Liver (tissue), 9 donors: ENCODE measurements around the gene KANK2. TPM values are rescaled to one million over a fixed set of nuclear protein-coding genes. Genes with fewer than 3 reads are reported as not detected.

Experiments
- DNase-seq: peaks from one replicate; pipeline ENCODE4 v3.0.0-alpha.2; 2017; ENCODE audit warnings: low spot score
- H3K27ac ChIP-seq, 2 donors: one replicate each; pipeline ENCODE4 v1.7.0; 2013; ENCODE audit warnings: inconsistent platforms in 2 of 2, low read length in 2 of 2, control low read depth in 1 of 2, low read depth in 1 of 2, mild to moderate bottlenecking in 1 of 2
- H3K27me3 ChIP-seq, 4 donors: one replicate each; pipeline versions ENCODE4 v1.6.1 to v1.7.0; 2013; ENCODE audit warnings: low read length in 3 of 4, inconsistent platforms in 1 of 4, mild to moderate bottlenecking in 1 of 4, moderate library complexity in 1 of 4; ENCODE audit not compliant: control insufficient read depth in 4 of 4, insufficient read depth in 4 of 4
- H3K36me3 ChIP-seq, 4 donors: one replicate each; pipeline versions ENCODE4 v1.6.1 to v1.7.0; 2013; ENCODE audit warnings: low read length in 3 of 4, mild to moderate bottlenecking in 3 of 4, low read depth in 1 of 4, moderate library complexity in 1 of 4; ENCODE audit not compliant: control insufficient read depth in 4 of 4, insufficient read depth in 3 of 4
- H3K4me1 ChIP-seq, 4 donors: one replicate each; pipeline versions ENCODE4 v1.6.1 to v1.7.0; 2013; ENCODE audit warnings: low read length in 3 of 4, mild to moderate bottlenecking in 3 of 4, moderate library complexity in 1 of 4; ENCODE audit not compliant: control insufficient read depth in 4 of 4, insufficient read depth in 4 of 4
- H3K4me3 ChIP-seq, 3 donors: one replicate each; pipeline versions ENCODE4 v1.6.1 to v1.7.0; 2013; ENCODE audit warnings: low read length in 3 of 3, control low read depth in 1 of 3, low read depth in 1 of 3, mild to moderate bottlenecking in 1 of 3
- H3K9ac ChIP-seq, 2 donors: one replicate each; pipeline ENCODE4 v1.7.0; 2013; ENCODE audit warnings: low read length in 2 of 2, mild to moderate bottlenecking in 2 of 2, moderate library complexity in 2 of 2, control low read depth in 1 of 2, low read depth in 1 of 2
- H3K9me3 ChIP-seq, 4 donors: one replicate each; pipeline versions ENCODE4 v1.6.1 to v1.7.0; 2013; ENCODE audit warnings: low read length in 3 of 4; ENCODE audit not compliant: control insufficient read depth in 4 of 4
- EGR1 ChIP-seq, 2 donors: IDR thresholded peaks; 2 replicates each; pipeline ENCODE4 v1.6.1; 2016 to 2018; ENCODE audit warnings: antibody characterized with exemption in 2 of 2, low read depth in 2 of 2
- FOXA1 ChIP-seq: IDR thresholded peaks from 2 replicates; pipeline ENCODE4 v1.6.1; 2016; ENCODE audit warnings: antibody characterized with exemption
- FOXA2 ChIP-seq: IDR thresholded peaks from 2 replicates; pipeline ENCODE4 v1.6.1; 2016; ENCODE audit warnings: antibody characterized with exemption
- GABPA ChIP-seq, 2 donors: IDR thresholded peaks in 1 of 2; conservative IDR thresholded peaks in 1 of 2; 2 replicates each; pipeline ENCODE4 v1.6.1; 2016; ENCODE audit warnings: antibody characterized with exemption in 2 of 2, mild to moderate bottlenecking in 1 of 2, moderate library complexity in 1 of 2
- HNF4A ChIP-seq, 2 donors: conservative IDR thresholded peaks; 2 replicates each; pipeline ENCODE4 v1.6.1; 2016; ENCODE audit warnings: antibody characterized with exemption in 2 of 2, mild to moderate bottlenecking in 2 of 2
- NR2F2 ChIP-seq: IDR thresholded peaks from 2 replicates; pipeline ENCODE4 v1.6.1; 2016; ENCODE audit warnings: antibody characterized with exemption
- RAD21 ChIP-seq, 2 donors: IDR thresholded peaks; 2 replicates each; pipeline ENCODE4 v1.6.1; 2016; ENCODE audit warnings: antibody characterized with exemption in 2 of 2, mild to moderate bottlenecking in 2 of 2
- RXRA ChIP-seq, 2 donors: IDR thresholded peaks; 2 replicates each; pipeline ENCODE4 v1.6.1; 2017 to 2018; ENCODE audit warnings: antibody characterized with exemption in 2 of 2, mild to moderate bottlenecking in 1 of 2
- SP1 ChIP-seq: IDR thresholded peaks from 2 replicates; pipeline ENCODE4 v1.6.1; 2018; ENCODE audit warnings: antibody characterized with exemption, mild to moderate bottlenecking
- TAF1 ChIP-seq: conservative IDR thresholded peaks from 2 replicates; pipeline ENCODE4 v1.6.1; 2016; ENCODE audit warnings: antibody characterized with exemption, mild to moderate bottlenecking
- YY1 ChIP-seq: IDR thresholded peaks from 2 replicates; pipeline ENCODE4 v1.6.1; 2016; ENCODE audit warnings: antibody characterized with exemption, mild to moderate bottlenecking
- WGBS: extraction: QIAGEN DNeasy Blood & Tissue Kit; methylation state at CpG from one replicate; pipeline ENCODE4 v1.1.7; 2013; 5-methylcytosine and 5-hydroxymethylcytosine counted together
- polyA plus RNA-seq, 2 donors: library from polyadenylated mRNA; stranded (reverse) in 1 of 2; unstranded in 1 of 2; fragments of 200-250 nt in 1 of 2; fragments of >200 nt in 1 of 2; fragmentation: Nextera tagmentation in 1 of 2; extraction: Ambion mirVana in 1 of 2; gene quantifications; one replicate each; pipeline versions ENCODE4 v1.2.1 to v1.2.3, GENCODE V29; 2013 to 2015
- total RNA-seq, 2 donors: library from RNA; depleted of rRNA; stranded (reverse); fragments of >200 nt; gene quantifications; one replicate each; pipeline ENCODE4 v1.2.3, GENCODE V29; 2014
- TF ChIP-seq, protein P1 (sequence below): fragments of 150-350 bp; IDR thresholded peaks from 2 replicates; pipeline ENCODE4 v1.5.1; 2017; ENCODE audit warnings: improper control_type of control experiment, low read depth, low read length; ENCODE audit not compliant: missing input control
- TF ChIP-seq, protein P2 (sequence below): IDR thresholded peaks from 2 replicates; pipeline ENCODE4 v1.6.1; 2016; ENCODE audit warnings: antibody characterized with exemption, mild to moderate bottlenecking
- TF ChIP-seq, protein P3 (sequence below): IDR thresholded peaks from 2 replicates; pipeline ENCODE4 v1.6.1; 2016; ENCODE audit warnings: antibody characterized with exemption
- TF ChIP-seq, protein P4 (sequence below): IDR thresholded peaks from 2 replicates; pipeline ENCODE4 v1.6.1; 2016; ENCODE audit warnings: antibody characterized with exemption
- donor health status: healthy.
- donor health status: healthy.
- donor health status: healthy.
- donor health status: healthy.
- donor health status: healthy.

The KANK2 gene
- total and polyA plus RNA-seq, 4 donors, result 15.0 to 67.8 (median 40.6) TPM

DNA sequence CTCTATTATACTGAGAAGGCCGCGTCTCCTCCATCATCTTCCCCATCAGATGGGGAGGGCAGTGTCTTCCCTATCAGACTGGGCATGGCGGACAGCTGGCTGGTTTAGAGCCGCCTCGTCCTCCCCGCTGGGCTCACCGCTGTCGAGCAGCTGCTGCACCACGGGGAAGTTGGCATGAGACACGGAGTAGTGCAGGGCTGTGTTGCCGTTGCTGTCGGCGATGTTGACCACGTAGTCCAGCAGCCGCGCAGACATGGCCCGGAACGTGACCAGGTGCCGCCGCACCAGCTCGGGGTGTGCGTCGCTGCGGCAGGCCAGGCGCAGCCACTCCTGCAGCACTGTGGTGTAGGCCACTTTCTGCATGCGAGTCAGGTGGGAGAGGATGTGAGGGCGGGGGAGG is 23.0 kb downstream of the KANK2 start:
- Histone ChIP-seq H3K36me3 (peaks cover 10 to 42% (median 15%) of the 10 kb centered on the region in 4 donors), H3K9me3 (no peaks in the 10 kb centered on the region), H3K9ac (no peak overlapping the region), H3K4me3 (no peak overlapping the region), H3K27ac (no peak overlapping the region), H3K27me3 (no peaks in the 10 kb centered on the region), H3K4me1 (peaks cover 0 to 15% (median 8%) of the 10 kb centered on the region in 4 donors)
- TF ChIP-seq, protein P1, sequence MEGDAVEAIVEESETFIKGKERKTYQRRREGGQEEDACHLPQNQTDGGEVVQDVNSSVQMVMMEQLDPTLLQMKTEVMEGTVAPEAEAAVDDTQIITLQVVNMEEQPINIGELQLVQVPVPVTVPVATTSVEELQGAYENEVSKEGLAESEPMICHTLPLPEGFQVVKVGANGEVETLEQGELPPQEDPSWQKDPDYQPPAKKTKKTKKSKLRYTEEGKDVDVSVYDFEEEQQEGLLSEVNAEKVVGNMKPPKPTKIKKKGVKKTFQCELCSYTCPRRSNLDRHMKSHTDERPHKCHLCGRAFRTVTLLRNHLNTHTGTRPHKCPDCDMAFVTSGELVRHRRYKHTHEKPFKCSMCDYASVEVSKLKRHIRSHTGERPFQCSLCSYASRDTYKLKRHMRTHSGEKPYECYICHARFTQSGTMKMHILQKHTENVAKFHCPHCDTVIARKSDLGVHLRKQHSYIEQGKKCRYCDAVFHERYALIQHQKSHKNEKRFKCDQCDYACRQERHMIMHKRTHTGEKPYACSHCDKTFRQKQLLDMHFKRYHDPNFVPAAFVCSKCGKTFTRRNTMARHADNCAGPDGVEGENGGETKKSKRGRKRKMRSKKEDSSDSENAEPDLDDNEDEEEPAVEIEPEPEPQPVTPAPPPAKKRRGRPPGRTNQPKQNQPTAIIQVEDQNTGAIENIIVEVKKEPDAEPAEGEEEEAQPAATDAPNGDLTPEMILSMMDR, result no peak
- TF ChIP-seq EGR1 (IDR thresholded peaks at IDR 0.05; ENCODE audit: low read depth in 2 of 2), result no peak
- TF ChIP-seq FOXA2, result no peak
- TF ChIP-seq, protein P2, sequence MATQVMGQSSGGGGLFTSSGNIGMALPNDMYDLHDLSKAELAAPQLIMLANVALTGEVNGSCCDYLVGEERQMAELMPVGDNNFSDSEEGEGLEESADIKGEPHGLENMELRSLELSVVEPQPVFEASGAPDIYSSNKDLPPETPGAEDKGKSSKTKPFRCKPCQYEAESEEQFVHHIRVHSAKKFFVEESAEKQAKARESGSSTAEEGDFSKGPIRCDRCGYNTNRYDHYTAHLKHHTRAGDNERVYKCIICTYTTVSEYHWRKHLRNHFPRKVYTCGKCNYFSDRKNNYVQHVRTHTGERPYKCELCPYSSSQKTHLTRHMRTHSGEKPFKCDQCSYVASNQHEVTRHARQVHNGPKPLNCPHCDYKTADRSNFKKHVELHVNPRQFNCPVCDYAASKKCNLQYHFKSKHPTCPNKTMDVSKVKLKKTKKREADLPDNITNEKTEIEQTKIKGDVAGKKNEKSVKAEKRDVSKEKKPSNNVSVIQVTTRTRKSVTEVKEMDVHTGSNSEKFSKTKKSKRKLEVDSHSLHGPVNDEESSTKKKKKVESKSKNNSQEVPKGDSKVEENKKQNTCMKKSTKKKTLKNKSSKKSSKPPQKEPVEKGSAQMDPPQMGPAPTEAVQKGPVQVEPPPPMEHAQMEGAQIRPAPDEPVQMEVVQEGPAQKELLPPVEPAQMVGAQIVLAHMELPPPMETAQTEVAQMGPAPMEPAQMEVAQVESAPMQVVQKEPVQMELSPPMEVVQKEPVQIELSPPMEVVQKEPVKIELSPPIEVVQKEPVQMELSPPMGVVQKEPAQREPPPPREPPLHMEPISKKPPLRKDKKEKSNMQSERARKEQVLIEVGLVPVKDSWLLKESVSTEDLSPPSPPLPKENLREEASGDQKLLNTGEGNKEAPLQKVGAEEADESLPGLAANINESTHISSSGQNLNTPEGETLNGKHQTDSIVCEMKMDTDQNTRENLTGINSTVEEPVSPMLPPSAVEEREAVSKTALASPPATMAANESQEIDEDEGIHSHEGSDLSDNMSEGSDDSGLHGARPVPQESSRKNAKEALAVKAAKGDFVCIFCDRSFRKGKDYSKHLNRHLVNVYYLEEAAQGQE, result no peak
- no peak for TF ChIP-seq TAF1
- no peak for TF ChIP-seq SP1
- no peak for TF ChIP-seq HNF4A (conservative IDR thresholded peaks at IDR 0.05)
- no peak for TF ChIP-seq RXRA (IDR thresholded peaks at IDR 0.05)
- TF ChIP-seq GABPA (IDR thresholded peaks at IDR 0.05 in 1 of 2, conservative IDR thresholded peaks at IDR 0.05 in 1 of 2), result no peak
- no peak for TF ChIP-seq FOXA1
- 98% methylated on average over 27 of the region's 27 CpGs for WGBS
- DNase-seq, result no peak

DNA sequence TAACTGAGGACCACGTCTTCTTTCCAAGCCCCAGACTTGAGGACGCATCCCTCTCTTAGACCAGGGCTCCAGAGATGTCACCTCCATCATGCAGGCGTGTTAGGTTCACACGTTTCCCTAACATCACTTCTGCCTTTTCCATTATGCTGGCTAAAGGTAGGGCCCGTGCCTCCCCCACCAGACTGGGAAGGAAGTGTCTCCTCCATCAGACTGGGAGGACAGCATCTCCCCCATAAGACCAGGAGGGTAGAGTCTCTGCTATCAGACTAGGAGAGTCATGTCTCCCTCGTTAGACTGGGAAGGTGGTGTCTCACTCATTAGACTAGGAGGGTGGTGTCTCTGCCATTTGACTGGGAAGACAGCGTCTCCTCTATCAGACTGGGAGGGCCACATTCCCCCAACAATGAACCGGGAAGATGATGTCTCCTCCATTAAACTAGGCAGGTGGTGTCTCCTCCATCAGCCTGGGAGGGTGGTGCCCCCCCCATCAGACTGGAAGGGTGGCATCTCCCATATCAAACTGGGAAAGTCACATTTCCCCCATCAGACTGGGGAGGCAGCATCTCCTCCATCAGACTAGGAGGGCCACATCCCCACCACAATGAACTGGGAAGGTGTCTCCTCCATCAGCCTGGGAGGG is 23.7 kb downstream of the KANK2 start:
- TF ChIP-seq FOXA2 (no peak), TAF1 (no peak), YY1 (no peak), RAD21 (IDR thresholded peaks at IDR 0.05) (no peak), FOXA1 (no peak), SP1 (no peak), NR2F2 (no peak), HNF4A (conservative IDR thresholded peaks at IDR 0.05) (no peak), GABPA (IDR thresholded peaks at IDR 0.05 in 1 of 2, conservative IDR thresholded peaks at IDR 0.05 in 1 of 2) (no peak), RXRA (IDR thresholded peaks at IDR 0.05) (no peak)
- TF ChIP-seq, protein P3, sequence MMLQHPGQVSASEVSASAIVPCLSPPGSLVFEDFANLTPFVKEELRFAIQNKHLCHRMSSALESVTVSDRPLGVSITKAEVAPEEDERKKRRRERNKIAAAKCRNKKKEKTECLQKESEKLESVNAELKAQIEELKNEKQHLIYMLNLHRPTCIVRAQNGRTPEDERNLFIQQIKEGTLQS, result no peak
- TF ChIP-seq, protein P2, result no peak
- TF ChIP-seq, protein P4, sequence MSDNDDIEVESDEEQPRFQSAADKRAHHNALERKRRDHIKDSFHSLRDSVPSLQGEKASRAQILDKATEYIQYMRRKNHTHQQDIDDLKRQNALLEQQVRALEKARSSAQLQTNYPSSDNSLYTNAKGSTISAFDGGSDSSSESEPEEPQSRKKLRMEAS, result no peak
- Histone ChIP-seq H3K27ac (no peak overlapping the region), H3K36me3 (peaks cover 11 to 42% (median 17%) of the 10 kb centered on the region in 4 donors), H3K4me1 (peaks cover 0 to 15% (median 8%) of the 10 kb centered on the region in 4 donors), H3K9ac (no peak overlapping the region), H3K4me3 (no peak overlapping the region), H3K9me3 (no peaks in the 10 kb centered on the region), H3K27me3 (no peaks in the 10 kb centered on the region)
- 88% methylated on average over 8 of the region's 8 CpGs for WGBS
- no peak for DNase-seq
